ENCODE data around the gene HMCN1. TPM values are rescaled to one million over a fixed set of nuclear protein-coding genes. Genes with fewer than 3 reads are reported as not detected.

The HMCN1 gene
- total RNA-seq, 2 donors from 2014 or later = 3.5 to 9.9 TPM

- no peaks in the 10 kb centered on the region for H3K4me1 ChIP-seq (replicated peaks)
- no peak overlapping the region for H3K4me3 ChIP-seq
- DNase-seq (ENCODE audit: low spot score) = no peak
- intact Hi-C loops (cut with DNase I) = no loop called here
- no peak overlapping the region for H3K27ac ChIP-seq
- TF ChIP-seq POLR2A (IDR thresholded peaks at IDR 0.05) = no peak
- TF ChIP-seq POLR2AphosphoS5 (IDR thresholded peaks at IDR 0.05) = no peak
- TF ChIP-seq, protein P1, sequence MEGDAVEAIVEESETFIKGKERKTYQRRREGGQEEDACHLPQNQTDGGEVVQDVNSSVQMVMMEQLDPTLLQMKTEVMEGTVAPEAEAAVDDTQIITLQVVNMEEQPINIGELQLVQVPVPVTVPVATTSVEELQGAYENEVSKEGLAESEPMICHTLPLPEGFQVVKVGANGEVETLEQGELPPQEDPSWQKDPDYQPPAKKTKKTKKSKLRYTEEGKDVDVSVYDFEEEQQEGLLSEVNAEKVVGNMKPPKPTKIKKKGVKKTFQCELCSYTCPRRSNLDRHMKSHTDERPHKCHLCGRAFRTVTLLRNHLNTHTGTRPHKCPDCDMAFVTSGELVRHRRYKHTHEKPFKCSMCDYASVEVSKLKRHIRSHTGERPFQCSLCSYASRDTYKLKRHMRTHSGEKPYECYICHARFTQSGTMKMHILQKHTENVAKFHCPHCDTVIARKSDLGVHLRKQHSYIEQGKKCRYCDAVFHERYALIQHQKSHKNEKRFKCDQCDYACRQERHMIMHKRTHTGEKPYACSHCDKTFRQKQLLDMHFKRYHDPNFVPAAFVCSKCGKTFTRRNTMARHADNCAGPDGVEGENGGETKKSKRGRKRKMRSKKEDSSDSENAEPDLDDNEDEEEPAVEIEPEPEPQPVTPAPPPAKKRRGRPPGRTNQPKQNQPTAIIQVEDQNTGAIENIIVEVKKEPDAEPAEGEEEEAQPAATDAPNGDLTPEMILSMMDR (IDR thresholded peaks at IDR 0.05) = no peak
- WGBS = 89% methylated on average over 1 of the region's 1 CpG
- H3K27me3 ChIP-seq (replicated peaks; ENCODE audit: insufficient read depth) = no peaks in the 10 kb centered on the region
- no peaks in the 10 kb centered on the region for H3K9me3 ChIP-seq
- no peaks in the 10 kb centered on the region for H3K36me3 ChIP-seq
Measured at GRCh38 chr1:185795181-185795580, 61.0 kb downstream of the HMCN1 start.

- intact Hi-C loops (cut with DNase I) = no loop called here
- Histone ChIP-seq H3K27me3 (replicated peaks; ENCODE audit: insufficient read depth) (no peaks in the 10 kb centered on the region), H3K36me3 (no peaks in the 10 kb centered on the region), H3K4me3 (no peak overlapping the region), H3K9me3 (no peaks in the 10 kb centered on the region), H3K27ac (no peak overlapping the region), H3K4me1 (replicated peaks) (no peaks in the 10 kb centered on the region)
- DNase-seq (ENCODE audit: low spot score) = no peak
- TF ChIP-seq, protein P1 (IDR thresholded peaks at IDR 0.05) = no peak
- no peak for TF ChIP-seq POLR2A (IDR thresholded peaks at IDR 0.05)
- no peak for TF ChIP-seq POLR2AphosphoS5 (IDR thresholded peaks at IDR 0.05)
Measured at GRCh38 chr1:185798505-185798904, 64.3 kb downstream of the HMCN1 start.

DNA sequence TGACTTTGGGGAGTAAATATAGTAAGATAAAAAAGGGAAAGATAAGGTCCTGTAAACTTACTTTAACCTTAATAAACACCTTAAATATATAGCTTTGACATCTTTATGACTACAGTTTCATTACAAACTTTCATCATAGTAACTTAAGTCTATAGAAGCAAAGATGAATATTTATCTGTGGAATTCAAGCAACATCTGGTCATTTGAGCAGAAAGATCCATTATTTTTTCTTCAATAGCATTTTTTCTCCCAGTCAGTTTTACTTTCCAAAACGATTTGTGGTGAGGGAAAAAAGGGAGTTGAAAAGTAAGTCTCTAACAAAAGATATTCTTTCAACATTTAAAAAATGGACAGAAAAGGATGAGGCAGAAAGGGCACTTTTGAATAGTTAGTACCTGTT is 69.0 kb downstream of the HMCN1 start:
- 26% methylated on average over 1 of the region's 1 CpG for WGBS
- DNase-seq (ENCODE audit: low spot score) = no peak
- Histone ChIP-seq H3K27me3 (replicated peaks; ENCODE audit: insufficient read depth) (no peaks in the 10 kb centered on the region), H3K36me3 (no peaks in the 10 kb centered on the region), H3K4me1 (replicated peaks) (no peaks in the 10 kb centered on the region), H3K27ac (no peak overlapping the region), H3K4me3 (no peak overlapping the region), H3K9me3 (no peaks in the 10 kb centered on the region)
- intact Hi-C loops (cut with DNase I) = no loop called here
- TF ChIP-seq POLR2AphosphoS5 (IDR thresholded peaks at IDR 0.05) (no peak), POLR2A (IDR thresholded peaks at IDR 0.05) (no peak)
- TF ChIP-seq, protein P1 (IDR thresholded peaks at IDR 0.05) = no peak

- intact Hi-C loops (cut with DNase I) = no loop called here
- no peak for DNase-seq (ENCODE audit: low spot score)
- TF ChIP-seq POLR2A (IDR thresholded peaks at IDR 0.05) (no peak), POLR2AphosphoS5 (IDR thresholded peaks at IDR 0.05) (no peak)
- TF ChIP-seq, protein P1 (IDR thresholded peaks at IDR 0.05) = no peak
- Histone ChIP-seq H3K36me3 (no peaks in the 10 kb centered on the region), H3K4me1 (replicated peaks) (no peaks in the 10 kb centered on the region), H3K27me3 (replicated peaks; ENCODE audit: insufficient read depth) (no peaks in the 10 kb centered on the region), H3K4me3 (no peak overlapping the region), H3K27ac (no peak overlapping the region), H3K9me3 (no peaks in the 10 kb centered on the region)
Measured at GRCh38 chr1:185804206-185804605, 70.0 kb downstream of the HMCN1 start.

DNA sequence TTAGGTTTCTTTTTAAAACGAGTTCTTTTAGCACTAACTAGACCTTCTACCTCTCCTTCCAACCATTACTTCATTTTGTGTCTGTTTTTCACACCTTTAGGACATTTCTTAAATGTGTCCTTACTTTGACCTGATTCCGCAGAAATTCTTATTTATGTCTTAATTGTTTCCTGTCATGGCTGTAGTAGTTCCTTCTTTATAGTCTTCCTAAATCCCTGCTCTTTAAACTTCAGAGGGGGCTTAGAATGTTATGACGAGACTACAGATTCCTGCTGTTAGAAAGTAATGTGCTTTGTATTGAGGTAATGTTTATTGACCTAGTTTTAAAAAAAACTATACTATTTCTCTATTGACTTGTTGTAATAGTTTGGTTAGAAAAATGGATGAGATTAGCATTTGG is 70.4 kb downstream of the HMCN1 start:
- DNase-seq (ENCODE audit: low spot score) = no peak
- WGBS = 53% methylated on average over 3 of the region's 3 CpGs
- Histone ChIP-seq H3K9me3 (no peaks in the 10 kb centered on the region), H3K36me3 (no peaks in the 10 kb centered on the region), H3K4me1 (replicated peaks) (no peaks in the 10 kb centered on the region), H3K4me3 (no peak overlapping the region), H3K27ac (no peak overlapping the region), H3K27me3 (replicated peaks; ENCODE audit: insufficient read depth) (no peaks in the 10 kb centered on the region)
- intact Hi-C loops (cut with DNase I) = no loop called here
- TF ChIP-seq POLR2A (IDR thresholded peaks at IDR 0.05) (no peak), POLR2AphosphoS5 (IDR thresholded peaks at IDR 0.05) (no peak)
- TF ChIP-seq, protein P1 (IDR thresholded peaks at IDR 0.05) = no peak
